ENCODE results near the gene TRIM52. TPM values are rescaled to one million over a fixed set of nuclear protein-coding genes. Genes with fewer than 3 reads are reported as not detected.

TRIM52 gene
- total and polyA plus RNA-seq, 9 of the 15 experiments (the other 6 are each of a cell fraction or from before 2014, with no cell fraction given) = 3.3 to 21.9 (median 13.5) TPM

DNA sequence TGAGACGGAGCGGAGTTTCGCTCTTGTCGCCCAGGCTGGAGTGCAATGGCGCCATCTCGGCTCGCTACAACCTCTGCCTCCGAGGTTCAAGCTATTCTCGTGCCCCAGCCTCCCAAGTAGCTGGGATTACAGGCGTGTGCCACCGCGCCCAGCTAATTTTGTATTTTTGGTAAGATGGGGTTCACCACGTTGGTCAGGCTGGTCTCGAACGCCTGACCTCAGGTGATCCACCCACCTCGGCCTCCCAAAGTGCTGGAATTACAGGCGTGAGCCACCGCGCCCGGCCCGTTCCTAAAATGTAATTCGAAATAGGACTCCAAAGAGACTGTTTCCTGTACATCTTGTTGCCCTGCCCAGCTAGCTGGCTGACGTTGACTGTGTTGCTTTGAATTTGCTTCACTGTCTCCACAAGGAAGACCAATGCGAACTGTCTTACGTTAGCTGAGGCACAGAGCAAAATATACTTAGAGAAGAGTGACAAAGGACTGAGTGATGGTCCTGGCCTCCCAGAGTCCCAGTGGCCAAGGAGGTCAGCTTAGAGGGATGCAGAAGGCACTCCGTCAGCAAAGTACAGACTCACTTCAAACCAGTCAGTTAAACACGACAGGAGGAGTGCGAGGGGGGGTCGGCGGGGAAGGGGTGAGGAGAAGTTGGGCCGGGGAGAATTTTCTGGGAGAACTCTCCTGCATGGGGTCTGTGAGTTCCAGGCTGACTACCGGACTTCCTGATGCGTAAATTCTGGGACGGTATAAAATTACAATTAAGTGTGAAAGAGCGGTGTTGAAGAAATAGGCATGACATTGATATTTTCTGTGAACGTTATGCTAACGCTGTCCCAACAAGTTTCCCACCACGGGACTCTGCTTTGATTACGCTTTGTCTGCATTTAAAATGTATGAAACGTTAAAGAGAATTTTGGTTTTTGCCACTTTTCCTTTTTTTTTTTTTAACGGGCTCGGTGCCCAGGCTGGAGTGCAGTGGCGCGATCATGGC lies 44.6 kb downstream of the TRIM52 start (continued):
- TF ChIP-seq KLF6 (CRISPR knock-in tag; IDR thresholded peaks at IDR 0.05; ENCODE audit: borderline replicate concordance) (no peak), NCOA1 (IDR thresholded peaks at IDR 0.05; ENCODE audit: low read depth) (0 out of 2 replicates have a peak, but pooled peaks have one; percentile 10), PHB (CRISPR knock-in tag; IDR thresholded peaks at IDR 0.05) (no peak), ZNF347 (CRISPR knock-in tag; IDR thresholded peaks at IDR 0.05; ENCODE audit: low read depth) (no peak), SRF (CRISPR knock-in tag; IDR thresholded peaks at IDR 0.05) (no peak), ZNF24 (IDR thresholded peaks at IDR 0.05) (peak; percentile 75)
- TF ChIP-seq, protein P1, sequence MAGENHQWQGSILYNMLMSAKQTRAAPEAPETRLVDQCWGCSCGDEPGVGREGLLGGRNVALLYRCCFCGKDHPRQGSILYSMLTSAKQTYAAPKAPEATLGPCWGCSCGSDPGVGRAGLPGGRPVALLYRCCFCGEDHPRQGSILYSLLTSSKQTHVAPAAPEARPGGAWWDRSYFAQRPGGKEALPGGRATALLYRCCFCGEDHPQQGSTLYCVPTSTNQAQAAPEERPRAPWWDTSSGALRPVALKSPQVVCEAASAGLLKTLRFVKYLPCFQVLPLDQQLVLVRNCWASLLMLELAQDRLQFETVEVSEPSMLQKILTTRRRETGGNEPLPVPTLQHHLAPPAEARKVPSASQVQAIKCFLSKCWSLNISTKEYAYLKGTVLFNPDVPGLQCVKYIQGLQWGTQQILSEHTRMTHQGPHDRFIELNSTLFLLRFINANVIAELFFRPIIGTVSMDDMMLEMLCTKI (IDR thresholded peaks at IDR 0.05; ENCODE audit: partially characterized antibody) = no peak
- TF ChIP-seq, protein P2, sequence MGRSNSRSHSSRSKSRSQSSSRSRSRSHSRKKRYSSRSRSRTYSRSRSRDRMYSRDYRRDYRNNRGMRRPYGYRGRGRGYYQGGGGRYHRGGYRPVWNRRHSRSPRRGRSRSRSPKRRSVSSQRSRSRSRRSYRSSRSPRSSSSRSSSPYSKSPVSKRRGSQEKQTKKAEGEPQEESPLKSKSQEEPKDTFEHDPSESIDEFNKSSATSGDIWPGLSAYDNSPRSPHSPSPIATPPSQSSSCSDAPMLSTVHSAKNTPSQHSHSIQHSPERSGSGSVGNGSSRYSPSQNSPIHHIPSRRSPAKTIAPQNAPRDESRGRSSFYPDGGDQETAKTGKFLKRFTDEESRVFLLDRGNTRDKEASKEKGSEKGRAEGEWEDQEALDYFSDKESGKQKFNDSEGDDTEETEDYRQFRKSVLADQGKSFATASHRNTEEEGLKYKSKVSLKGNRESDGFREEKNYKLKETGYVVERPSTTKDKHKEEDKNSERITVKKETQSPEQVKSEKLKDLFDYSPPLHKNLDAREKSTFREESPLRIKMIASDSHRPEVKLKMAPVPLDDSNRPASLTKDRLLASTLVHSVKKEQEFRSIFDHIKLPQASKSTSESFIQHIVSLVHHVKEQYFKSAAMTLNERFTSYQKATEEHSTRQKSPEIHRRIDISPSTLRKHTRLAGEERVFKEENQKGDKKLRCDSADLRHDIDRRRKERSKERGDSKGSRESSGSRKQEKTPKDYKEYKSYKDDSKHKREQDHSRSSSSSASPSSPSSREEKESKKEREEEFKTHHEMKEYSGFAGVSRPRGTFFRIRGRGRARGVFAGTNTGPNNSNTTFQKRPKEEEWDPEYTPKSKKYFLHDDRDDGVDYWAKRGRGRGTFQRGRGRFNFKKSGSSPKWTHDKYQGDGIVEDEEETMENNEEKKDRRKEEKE (IDR thresholded peaks at IDR 0.05; ENCODE audit: borderline replicate concordance in 1 of 2, control insufficient read depth in 1 of 2, low read depth in 2 of 2, low read length in 1 of 2) = no peak
- TF ChIP-seq, protein P3, sequence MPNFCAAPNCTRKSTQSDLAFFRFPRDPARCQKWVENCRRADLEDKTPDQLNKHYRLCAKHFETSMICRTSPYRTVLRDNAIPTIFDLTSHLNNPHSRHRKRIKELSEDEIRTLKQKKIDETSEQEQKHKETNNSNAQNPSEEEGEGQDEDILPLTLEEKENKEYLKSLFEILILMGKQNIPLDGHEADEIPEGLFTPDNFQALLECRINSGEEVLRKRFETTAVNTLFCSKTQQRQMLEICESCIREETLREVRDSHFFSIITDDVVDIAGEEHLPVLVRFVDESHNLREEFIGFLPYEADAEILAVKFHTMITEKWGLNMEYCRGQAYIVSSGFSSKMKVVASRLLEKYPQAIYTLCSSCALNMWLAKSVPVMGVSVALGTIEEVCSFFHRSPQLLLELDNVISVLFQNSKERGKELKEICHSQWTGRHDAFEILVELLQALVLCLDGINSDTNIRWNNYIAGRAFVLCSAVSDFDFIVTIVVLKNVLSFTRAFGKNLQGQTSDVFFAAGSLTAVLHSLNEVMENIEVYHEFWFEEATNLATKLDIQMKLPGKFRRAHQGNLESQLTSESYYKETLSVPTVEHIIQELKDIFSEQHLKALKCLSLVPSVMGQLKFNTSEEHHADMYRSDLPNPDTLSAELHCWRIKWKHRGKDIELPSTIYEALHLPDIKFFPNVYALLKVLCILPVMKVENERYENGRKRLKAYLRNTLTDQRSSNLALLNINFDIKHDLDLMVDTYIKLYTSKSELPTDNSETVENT (CRISPR knock-in tag; IDR thresholded peaks at IDR 0.05) = no peak
- TF ChIP-seq, protein P4, sequence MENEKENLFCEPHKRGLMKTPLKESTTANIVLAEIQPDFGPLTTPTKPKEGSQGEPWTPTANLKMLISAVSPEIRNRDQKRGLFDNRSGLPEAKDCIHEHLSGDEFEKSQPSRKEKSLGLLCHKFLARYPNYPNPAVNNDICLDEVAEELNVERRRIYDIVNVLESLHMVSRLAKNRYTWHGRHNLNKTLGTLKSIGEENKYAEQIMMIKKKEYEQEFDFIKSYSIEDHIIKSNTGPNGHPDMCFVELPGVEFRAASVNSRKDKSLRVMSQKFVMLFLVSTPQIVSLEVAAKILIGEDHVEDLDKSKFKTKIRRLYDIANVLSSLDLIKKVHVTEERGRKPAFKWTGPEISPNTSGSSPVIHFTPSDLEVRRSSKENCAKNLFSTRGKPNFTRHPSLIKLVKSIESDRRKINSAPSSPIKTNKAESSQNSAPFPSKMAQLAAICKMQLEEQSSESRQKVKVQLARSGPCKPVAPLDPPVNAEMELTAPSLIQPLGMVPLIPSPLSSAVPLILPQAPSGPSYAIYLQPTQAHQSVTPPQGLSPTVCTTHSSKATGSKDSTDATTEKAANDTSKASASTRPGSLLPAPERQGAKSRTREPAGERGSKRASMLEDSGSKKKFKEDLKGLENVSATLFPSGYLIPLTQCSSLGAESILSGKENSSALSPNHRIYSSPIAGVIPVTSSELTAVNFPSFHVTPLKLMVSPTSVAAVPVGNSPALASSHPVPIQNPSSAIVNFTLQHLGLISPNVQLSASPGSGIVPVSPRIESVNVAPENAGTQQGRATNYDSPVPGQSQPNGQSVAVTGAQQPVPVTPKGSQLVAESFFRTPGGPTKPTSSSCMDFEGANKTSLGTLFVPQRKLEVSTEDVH (IDR thresholded peaks at IDR 0.05; ENCODE audit: low read depth, partially characterized antibody) = peak; percentile 21
